Amygdala (tissue), 56 donors: ENCODE measurements around the gene OR7A5.
"Not testable (repeated sequence)": the region's sequence is repeated elsewhere in the genome, so short reads cannot be mapped to it uniquely, and the experiment has no call there.

Source experiments
- DNase-seq, 56 donors: peaks; one replicate each; lab custom pipeline; 2025; lab: John Stamatoyannopoulos, UW

Gene OR7A5

GRCh38 chr19:14785102-14785793 is 49.7 kb downstream of the OR7A5 start:
- DNase-seq = peak in 5 of 56 donors; percentile 2 to 23 (median 9)

- peak in 16 of 56 donors; percentile 1 to 37 (median 16) for DNase-seq
These were observed 50.3 kb downstream of the OR7A5 start for GRCh38 chr19:14784730-14785101.

GRCh38 chr19:14783410-14783998 is 51.5 kb downstream of the OR7A5 start:
- not testable (repeated sequence) for DNase-seq

- DNase-seq = no peak
These were observed 52.2 kb downstream of the OR7A5 start for GRCh38 chr19:14782626-14783409.

GRCh38 chr19:14781713-14782536 is 53.1 kb downstream of the OR7A5 start:
- DNase-seq = not testable (repeated sequence)

- DNase-seq = not testable (repeated sequence)
These were observed 54.3 kb downstream of the OR7A5 start for GRCh38 chr19:14780622-14781225.

- DNase-seq = no peak
These were observed 55.8 kb downstream of the OR7A5 start for GRCh38 chr19:14779151-14779550.

GRCh38 chr19:14778110-14778845 is 56.7 kb downstream of the OR7A5 start, which contains the start of gene ADGRE2:
Gene ADGRE2, minus strand, starts transcription at chr19:14778560. Its CDS starts 1,804 bp downstream, at chr19:14776756.
- not testable (repeated sequence) for DNase-seq

GRCh38 chr19:14777645-14778044 is 57.3 kb downstream of the OR7A5 start:
- DNase-seq = not testable (repeated sequence)
